Glutamatergic neuron (in vitro differentiated cells): Measurements from ENCODE around the gene TRIM24. TPM values are rescaled to one million over a fixed set of nuclear protein-coding genes. Genes with fewer than 3 reads are reported as not detected.

Source experiments
- DNase-seq: peaks from one replicate; pipeline ENCODE4 v3.0.0; 2022
- H3K27ac Mint-ChIP-seq: one replicate; pipeline ENCODE4 v1.8.0; 2020; ENCODE audit warnings: mild to moderate bottlenecking, mixed read lengths, inconsistent platforms; ENCODE audit not compliant: unreplicated experiment
- H3K27me3 Mint-ChIP-seq: one replicate; pipeline ENCODE4 v1.8.0; 2020; ENCODE audit warnings: mild to moderate bottlenecking, moderate library complexity, mixed read lengths, inconsistent platforms; ENCODE audit not compliant: unreplicated experiment
- H3K36me3 Mint-ChIP-seq: one replicate; pipeline ENCODE4 v1.8.0; 2020; ENCODE audit warnings: mild to moderate bottlenecking, mixed read lengths, inconsistent platforms; ENCODE audit not compliant: unreplicated experiment
- H3K4me1 Mint-ChIP-seq: one replicate; pipeline ENCODE4 v1.8.0; 2020; ENCODE audit warnings: mild to moderate bottlenecking, low read depth, mixed read lengths, inconsistent platforms; ENCODE audit not compliant: unreplicated experiment
- H3K4me3 Mint-ChIP-seq: one replicate; pipeline ENCODE4 v1.8.0; 2020; ENCODE audit warnings: mild to moderate bottlenecking, mixed read lengths, inconsistent platforms; ENCODE audit not compliant: unreplicated experiment
- H3K9me3 Mint-ChIP-seq: one replicate; pipeline ENCODE4 v1.8.0; 2020; ENCODE audit warnings: mild to moderate bottlenecking, moderate library complexity, mixed read lengths, inconsistent platforms; ENCODE audit not compliant: unreplicated experiment
- CTCF ChIP-seq: fragments of 200-600 bp; sonication (generic); IDR thresholded peaks from one replicate; pipeline ENCODE4 v1.5.0; 2021; ENCODE audit not compliant: partially characterized antibody, unreplicated experiment
- total RNA-seq: library from RNA; stranded (reverse); fragmentation: NEBNext Ultra II Directional; extraction: Animal tissue kit (Norgen Biotek cat#: 25700); gene quantifications from one replicate; pipeline ENCODE4 v1.2.1, GENCODE V29; 2021; ENCODE audit not compliant: unreplicated experiment

TRIM24 gene
- total RNA-seq, 1 donor from 2014 or later, result 85.6 TPM

DNA sequence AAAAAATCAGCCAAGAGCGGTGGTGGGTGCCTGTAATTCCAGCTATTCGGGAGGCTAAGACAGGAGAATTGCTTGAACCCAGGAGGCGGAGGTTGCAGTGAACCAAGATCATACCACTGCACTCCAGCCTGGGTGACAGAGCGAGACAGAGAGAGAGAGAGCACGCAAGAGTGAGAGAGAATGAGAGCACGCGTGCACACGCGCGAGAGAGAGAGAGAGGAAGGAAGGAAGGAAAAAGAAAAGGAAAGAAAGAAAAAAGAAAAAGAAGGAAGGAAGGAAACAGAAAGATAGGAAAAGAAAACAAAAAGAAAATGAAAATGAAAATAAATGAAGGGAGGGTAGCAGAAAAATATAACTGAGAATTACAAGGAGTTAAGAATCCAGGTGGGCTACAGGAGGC is 158.4 kb downstream of the TRIM24 start:
- Mint-ChIP-seq H3K27ac (no peak overlapping the region), H3K4me1 (no peaks in the 10 kb centered on the region), H3K27me3 (no peaks in the 10 kb centered on the region), H3K9me3 (no peaks in the 10 kb centered on the region), H3K4me3 (no peak overlapping the region), H3K36me3 (no peaks in the 10 kb centered on the region)
- DNase-seq, result no peak
- no peak for TF ChIP-seq CTCF

DNA sequence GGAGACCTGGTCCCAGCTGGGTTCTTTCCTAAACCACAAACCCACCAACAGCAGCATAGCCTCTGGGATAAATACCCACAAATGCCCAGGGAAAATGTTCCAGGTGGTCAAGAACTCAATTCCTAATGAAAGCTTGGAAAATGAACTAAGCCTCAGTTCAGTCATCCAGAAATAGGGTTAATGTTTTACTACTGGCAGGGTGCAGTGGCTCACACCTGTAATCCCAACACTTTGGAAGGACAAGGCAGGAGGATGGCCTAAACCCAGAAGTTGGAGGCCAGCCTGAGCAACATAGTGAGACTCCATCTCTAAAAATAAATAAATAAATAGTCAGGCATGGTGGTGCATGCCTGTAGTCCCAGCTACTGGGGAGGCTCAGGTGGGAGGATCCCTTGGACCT is 158.9 kb downstream of the TRIM24 start:
- H3K27me3 Mint-ChIP-seq, result no peaks in the 10 kb centered on the region
- H3K4me3 Mint-ChIP-seq, result no peak overlapping the region
- DNase-seq, result no peak
- no peaks in the 10 kb centered on the region for H3K36me3 Mint-ChIP-seq
- H3K4me1 Mint-ChIP-seq, result no peaks in the 10 kb centered on the region
- no peak overlapping the region for H3K27ac Mint-ChIP-seq
- no peak for TF ChIP-seq CTCF
- no peaks in the 10 kb centered on the region for H3K9me3 Mint-ChIP-seq

- no peaks in the 10 kb centered on the region for H3K36me3 Mint-ChIP-seq
- no peaks in the 10 kb centered on the region for H3K4me1 Mint-ChIP-seq
- no peak overlapping the region for H3K27ac Mint-ChIP-seq
- no peak for TF ChIP-seq CTCF
- no peaks in the 10 kb centered on the region for H3K27me3 Mint-ChIP-seq
- no peaks in the 10 kb centered on the region for H3K9me3 Mint-ChIP-seq
- H3K4me3 Mint-ChIP-seq, result no peak overlapping the region
- no peak for DNase-seq
These were observed 162.8 kb downstream of the TRIM24 start for GRCh38 chr7:138622841-138623240.

DNA sequence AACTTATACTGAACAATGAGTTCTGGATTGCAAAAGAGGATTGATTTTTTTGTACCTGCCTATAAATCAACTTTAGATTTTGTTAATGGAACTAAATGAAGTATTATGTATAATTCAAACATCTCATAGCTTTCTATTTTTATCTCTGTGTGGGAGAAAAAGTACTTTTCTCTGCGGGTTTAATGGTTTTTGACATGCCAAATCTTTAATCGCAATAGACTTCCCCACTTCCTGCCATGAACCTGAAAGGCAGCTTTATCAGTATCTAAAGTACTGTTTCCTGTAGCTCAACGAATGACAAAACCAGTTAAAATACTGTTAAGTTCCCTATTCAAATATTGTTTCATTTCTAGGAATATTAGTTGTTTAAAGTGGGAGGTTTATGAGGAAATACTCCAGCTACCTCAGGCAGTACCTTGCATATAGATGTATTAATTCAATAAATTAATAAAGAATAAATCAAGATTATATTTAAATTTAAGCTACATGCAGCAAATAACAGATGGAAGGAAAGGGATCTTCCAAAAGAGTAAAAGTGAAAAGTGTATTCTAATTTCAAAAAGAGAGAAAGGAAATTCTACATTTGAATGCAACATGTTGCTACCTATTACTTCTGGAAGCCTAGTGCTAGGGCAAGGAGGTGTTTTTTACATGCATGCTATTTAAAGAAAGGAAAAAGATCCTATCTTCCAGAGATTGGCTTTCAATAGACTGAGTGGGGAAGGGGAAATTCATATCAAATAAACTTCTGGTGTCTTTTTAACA is 165.2 kb downstream of the TRIM24 start:
- Mint-ChIP-seq H3K4me1 (no peaks in the 10 kb centered on the region), H3K36me3 (no peaks in the 10 kb centered on the region), H3K27ac (no peak overlapping the region), H3K9me3 (no peaks in the 10 kb centered on the region), H3K4me3 (no peak overlapping the region), H3K27me3 (no peaks in the 10 kb centered on the region)
- TF ChIP-seq CTCF, result no peak
- DNase-seq, result no peak

DNA sequence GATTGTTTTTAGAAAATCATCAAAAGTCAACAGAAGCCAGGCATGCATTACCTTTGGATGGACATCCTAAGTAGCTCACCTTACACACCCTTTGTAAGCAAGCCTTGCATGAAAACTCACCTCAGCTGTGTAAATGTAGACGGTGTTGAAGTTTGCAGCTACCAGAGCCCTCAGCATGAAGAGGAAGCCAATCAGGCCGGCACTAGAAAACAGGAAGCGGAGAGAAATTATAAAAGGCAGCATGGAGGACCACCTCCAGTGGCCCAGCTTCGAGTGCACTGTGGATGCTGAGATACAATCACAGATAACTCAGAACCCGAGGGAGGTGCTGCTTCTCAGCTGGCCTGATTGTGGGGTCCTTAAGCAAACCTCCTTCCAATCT is 165.8 kb downstream of the TRIM24 start:
- H3K9me3 Mint-ChIP-seq, result no peaks in the 10 kb centered on the region
- H3K27ac Mint-ChIP-seq, result no peak overlapping the region
- no peak overlapping the region for H3K4me3 Mint-ChIP-seq

More for the DNA sequence above, 165.8 kb downstream of the TRIM24 start:
- H3K4me1 Mint-ChIP-seq, result no peaks in the 10 kb centered on the region
- H3K36me3 Mint-ChIP-seq, result no peaks in the 10 kb centered on the region
- H3K27me3 Mint-ChIP-seq, result no peaks in the 10 kb centered on the region
- TF ChIP-seq CTCF, result no peak
- no peak for DNase-seq
